Head of caudate nucleus (tissue), 42 donors: ENCODE results near the gene LRTM1.

Source experiments
- DNase-seq, 42 donors: peaks; one replicate each; pipeline versions ENCODE4 v3.0.0 to v3.0.0-alpha.2; 2020 to 2021; ENCODE audit warnings: mixed read lengths in 7 of 42
- intact Hi-C: fragments of 100-400 bp; cut with DNase I; formaldehyde crosslinking; loops from one replicate; pipeline ENCODE4 v1.15.0; 2022

Gene LRTM1

GRCh38 chr3:54928046-54928770, at the start of gene LRTM1:
TSS of gene LRTM1 (minus strand) at chr3:54928059. CDS start at chr3:54927911, 148 bp downstream.
- no peak for DNase-seq
- intact Hi-C loops, result no loop called here

- intact Hi-C loops, result no loop called here
Observed at GRCh38 chr3:54977439-54977838, 49.6 kb upstream of the LRTM1 start.

GRCh38 chr3:54970895-54971294, 43.0 kb upstream of the LRTM1 start:
- intact Hi-C loops, result no loop called here
- no peak for DNase-seq

More at GRCh38 chr3:54977439-54977838, 49.6 kb upstream of the LRTM1 start:
- DNase-seq, result no peak

GRCh38 chr3:54969652-54970051, 41.8 kb upstream of the LRTM1 start:
- intact Hi-C loops, result no loop called here
- DNase-seq, result no peak

GRCh38 chr3:54968546-54969172, 40.8 kb upstream of the LRTM1 start:
- intact Hi-C loops, result no loop called here
- DNase-seq, result no peak

GRCh38 chr3:54967731-54968161, 39.9 kb upstream of the LRTM1 start:
- no peak for DNase-seq
- intact Hi-C loops, result no loop called here

- no peak for DNase-seq
- intact Hi-C loops, result no loop called here
Observed at GRCh38 chr3:54966979-54967378, 39.1 kb upstream of the LRTM1 start.

- intact Hi-C loops, result no loop called here
- DNase-seq, result no peak
Observed at GRCh38 chr3:54965746-54966145, 37.9 kb upstream of the LRTM1 start.

GRCh38 chr3:54964081-54964480, 36.2 kb upstream of the LRTM1 start:
- no peak for DNase-seq
- intact Hi-C loops, result no loop called here

GRCh38 chr3:54963641-54964040, 35.8 kb upstream of the LRTM1 start:
- intact Hi-C loops, result no loop called here
- DNase-seq, result no peak

GRCh38 chr3:54962200-54962599, 34.3 kb upstream of the LRTM1 start:
- DNase-seq, result no peak
- intact Hi-C loops, result no loop called here

- intact Hi-C loops, result no loop called here
- no peak for DNase-seq
Observed at GRCh38 chr3:54960701-54961100, 32.8 kb upstream of the LRTM1 start.

- intact Hi-C loops, result no loop called here
- DNase-seq, result peak in 1 of 42 donors; percentile 23
Observed at GRCh38 chr3:54960082-54960481, 32.2 kb upstream of the LRTM1 start.

GRCh38 chr3:54957711-54958110, 29.9 kb upstream of the LRTM1 start:
- DNase-seq, result no peak
- intact Hi-C loops, result no loop called here

GRCh38 chr3:54955941-54956340, 28.1 kb upstream of the LRTM1 start:
- intact Hi-C loops, result no loop called here
- DNase-seq, result no peak

GRCh38 chr3:54955496-54955895, 27.6 kb upstream of the LRTM1 start:
- intact Hi-C loops, result no loop called here
- no peak for DNase-seq

GRCh38 chr3:54954521-54954920, 26.7 kb upstream of the LRTM1 start:
- intact Hi-C loops, result no loop called here
- DNase-seq, result no peak

GRCh38 chr3:54954022-54954421, 26.2 kb upstream of the LRTM1 start:
- intact Hi-C loops, result no loop called here

GRCh38 chr3:54951405-54951804, 23.5 kb upstream of the LRTM1 start:
- DNase-seq, result peak; percentile 11 to 82 (median 64)
- intact Hi-C loops, result no loop called here

More at GRCh38 chr3:54954022-54954421, 26.2 kb upstream of the LRTM1 start:
- DNase-seq, result no peak

GRCh38 chr3:54950391-54951003, 22.6 kb upstream of the LRTM1 start:
- intact Hi-C loops, result no loop called here
- no peak for DNase-seq
